Measurements from ENCODE around the gene P2RX6.

Gene P2RX6

DNA sequence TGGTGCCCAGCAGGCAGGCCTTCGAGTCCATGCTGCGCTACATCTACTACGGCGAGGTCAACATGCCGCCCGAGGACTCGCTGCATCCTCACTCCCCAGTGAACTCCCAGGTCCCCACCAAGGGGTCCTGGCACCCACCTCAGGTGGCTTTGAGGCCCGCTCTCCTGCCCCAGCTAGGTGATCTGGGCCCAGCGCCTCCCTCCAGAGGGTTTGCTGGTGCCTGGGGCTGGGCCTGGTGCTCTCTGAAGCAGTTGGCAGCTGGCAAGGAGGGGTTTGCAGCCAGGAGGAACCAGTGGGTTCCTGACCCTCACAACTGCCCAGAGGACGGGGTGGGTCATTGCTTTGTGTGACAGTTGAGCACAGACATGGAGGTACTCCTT is 18.9 kb upstream of the P2RX6 start:
- Mint-ChIP-seq H3K27me3 (ENCODE audit: low read depth, poor library complexity) (no peaks in the 10 kb centered on the region), H3K36me3 (ENCODE audit: low read depth) (no peaks in the 10 kb centered on the region), H3K9me3 (no peaks in the 10 kb centered on the region), H3K4me1 (peaks cover 11% of the 10 kb centered on the region), H3K4me3 (no peak overlapping the region), H3K27ac (no peak overlapping the region)
- TF ChIP-seq, protein P1, sequence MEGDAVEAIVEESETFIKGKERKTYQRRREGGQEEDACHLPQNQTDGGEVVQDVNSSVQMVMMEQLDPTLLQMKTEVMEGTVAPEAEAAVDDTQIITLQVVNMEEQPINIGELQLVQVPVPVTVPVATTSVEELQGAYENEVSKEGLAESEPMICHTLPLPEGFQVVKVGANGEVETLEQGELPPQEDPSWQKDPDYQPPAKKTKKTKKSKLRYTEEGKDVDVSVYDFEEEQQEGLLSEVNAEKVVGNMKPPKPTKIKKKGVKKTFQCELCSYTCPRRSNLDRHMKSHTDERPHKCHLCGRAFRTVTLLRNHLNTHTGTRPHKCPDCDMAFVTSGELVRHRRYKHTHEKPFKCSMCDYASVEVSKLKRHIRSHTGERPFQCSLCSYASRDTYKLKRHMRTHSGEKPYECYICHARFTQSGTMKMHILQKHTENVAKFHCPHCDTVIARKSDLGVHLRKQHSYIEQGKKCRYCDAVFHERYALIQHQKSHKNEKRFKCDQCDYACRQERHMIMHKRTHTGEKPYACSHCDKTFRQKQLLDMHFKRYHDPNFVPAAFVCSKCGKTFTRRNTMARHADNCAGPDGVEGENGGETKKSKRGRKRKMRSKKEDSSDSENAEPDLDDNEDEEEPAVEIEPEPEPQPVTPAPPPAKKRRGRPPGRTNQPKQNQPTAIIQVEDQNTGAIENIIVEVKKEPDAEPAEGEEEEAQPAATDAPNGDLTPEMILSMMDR (IDR thresholded peaks at IDR 0.05) = no peak
- no peak for DNase-seq

DNA sequence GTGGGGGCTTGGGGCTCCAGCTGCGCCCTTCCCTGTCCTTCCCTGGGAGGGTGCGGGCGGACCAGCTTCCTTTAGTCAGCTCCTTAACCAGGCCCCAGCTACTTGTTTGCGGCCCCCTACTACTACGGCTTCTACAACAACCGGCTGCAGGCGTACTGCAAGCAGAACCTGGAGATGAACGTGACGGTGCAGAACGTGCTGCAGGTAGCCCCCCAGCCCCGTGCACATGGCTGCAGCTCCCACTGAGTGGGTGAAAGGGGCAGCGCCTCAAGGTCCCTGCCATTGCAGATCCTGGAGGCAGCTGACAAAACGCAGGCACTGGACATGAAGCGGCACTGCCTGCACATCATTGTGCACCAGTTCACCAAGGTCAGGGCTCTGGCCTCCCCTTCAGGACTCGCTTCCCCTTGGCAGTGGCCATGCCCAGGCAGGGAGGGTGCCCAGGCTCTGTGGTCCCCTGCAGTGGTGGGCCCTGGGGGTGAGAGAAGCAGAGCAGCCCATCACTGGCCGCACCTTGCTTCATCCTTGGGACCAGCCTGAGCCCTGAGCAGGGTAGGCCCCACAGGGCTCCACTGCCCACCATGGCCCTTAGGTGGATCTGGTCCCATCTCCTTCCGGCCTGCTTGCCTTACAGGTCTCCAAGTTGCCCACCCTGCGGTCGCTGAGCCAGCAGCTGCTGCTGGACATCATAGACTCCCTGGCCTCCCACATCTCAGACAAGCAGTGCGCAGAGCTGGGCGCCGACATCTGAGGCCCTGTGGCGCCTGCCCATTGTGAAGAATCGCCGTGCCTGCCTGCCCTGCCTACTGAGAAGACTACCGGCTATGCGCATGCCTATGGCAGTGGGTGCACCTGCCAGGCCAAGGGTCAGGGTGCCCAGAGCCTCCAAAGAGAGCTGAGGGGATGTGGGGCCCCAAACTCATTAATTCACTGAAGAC is 18.1 kb upstream of the P2RX6 start:
- peaks cover 18% of the 10 kb centered on the region for H3K4me1 Mint-ChIP-seq
- no peak for DNase-seq
- H3K9me3 Mint-ChIP-seq = no peaks in the 10 kb centered on the region
- TF ChIP-seq, protein P1 (IDR thresholded peaks at IDR 0.05) = no peak
- no peak overlapping the region for H3K4me3 Mint-ChIP-seq
- H3K27ac Mint-ChIP-seq = no peak overlapping the region
- H3K27me3 Mint-ChIP-seq (ENCODE audit: low read depth, poor library complexity) = peaks cover 5% of the 10 kb centered on the region
- H3K36me3 Mint-ChIP-seq (ENCODE audit: low read depth) = no peaks in the 10 kb centered on the region

DNA sequence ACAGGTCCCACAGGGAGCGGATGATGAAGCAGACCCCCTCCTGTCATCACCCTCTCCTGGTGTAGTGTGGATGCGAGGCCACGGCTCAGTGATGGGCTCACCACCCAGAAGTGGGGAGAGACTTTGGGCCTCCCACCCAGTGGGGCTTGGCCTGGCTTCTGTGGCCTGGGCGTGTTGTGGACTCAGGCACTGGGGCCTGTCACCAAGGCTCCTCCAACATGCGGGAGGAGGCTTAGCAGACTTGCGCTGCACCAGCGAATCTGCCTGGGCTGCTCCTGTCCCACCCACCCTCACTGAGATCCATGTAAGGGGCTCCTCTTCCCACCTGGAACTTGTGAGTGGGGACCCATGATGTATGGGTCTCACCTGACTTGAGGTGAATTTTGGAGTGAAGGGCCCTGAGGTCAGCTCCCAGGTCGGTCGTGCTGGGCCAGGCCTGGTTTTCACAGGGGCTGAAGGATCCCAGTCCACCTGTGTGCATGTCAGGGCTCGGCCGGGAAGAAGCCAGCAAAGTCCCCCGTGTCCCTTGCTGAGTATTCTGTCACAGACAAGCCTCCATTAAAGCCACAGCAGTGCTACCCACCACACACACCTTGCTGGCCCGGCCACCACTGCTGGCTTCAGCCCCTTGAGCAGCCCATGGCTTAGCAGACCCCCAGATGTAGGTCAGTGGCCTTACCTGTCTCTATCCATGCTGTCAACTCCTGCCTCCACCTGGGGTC is 17.3 kb upstream of the P2RX6 start:
- peaks cover 20% of the 10 kb centered on the region for H3K4me1 Mint-ChIP-seq
- TF ChIP-seq, protein P1 (IDR thresholded peaks at IDR 0.05) = no peak
- no peaks in the 10 kb centered on the region for H3K9me3 Mint-ChIP-seq
- no peak overlapping the region for H3K4me3 Mint-ChIP-seq
- no peak for DNase-seq
- peaks cover 5% of the 10 kb centered on the region for H3K27me3 Mint-ChIP-seq (ENCODE audit: low read depth, poor library complexity)
- H3K36me3 Mint-ChIP-seq (ENCODE audit: low read depth) = no peaks in the 10 kb centered on the region
- H3K27ac Mint-ChIP-seq = peak overlapping the region; percentile 82

DNA sequence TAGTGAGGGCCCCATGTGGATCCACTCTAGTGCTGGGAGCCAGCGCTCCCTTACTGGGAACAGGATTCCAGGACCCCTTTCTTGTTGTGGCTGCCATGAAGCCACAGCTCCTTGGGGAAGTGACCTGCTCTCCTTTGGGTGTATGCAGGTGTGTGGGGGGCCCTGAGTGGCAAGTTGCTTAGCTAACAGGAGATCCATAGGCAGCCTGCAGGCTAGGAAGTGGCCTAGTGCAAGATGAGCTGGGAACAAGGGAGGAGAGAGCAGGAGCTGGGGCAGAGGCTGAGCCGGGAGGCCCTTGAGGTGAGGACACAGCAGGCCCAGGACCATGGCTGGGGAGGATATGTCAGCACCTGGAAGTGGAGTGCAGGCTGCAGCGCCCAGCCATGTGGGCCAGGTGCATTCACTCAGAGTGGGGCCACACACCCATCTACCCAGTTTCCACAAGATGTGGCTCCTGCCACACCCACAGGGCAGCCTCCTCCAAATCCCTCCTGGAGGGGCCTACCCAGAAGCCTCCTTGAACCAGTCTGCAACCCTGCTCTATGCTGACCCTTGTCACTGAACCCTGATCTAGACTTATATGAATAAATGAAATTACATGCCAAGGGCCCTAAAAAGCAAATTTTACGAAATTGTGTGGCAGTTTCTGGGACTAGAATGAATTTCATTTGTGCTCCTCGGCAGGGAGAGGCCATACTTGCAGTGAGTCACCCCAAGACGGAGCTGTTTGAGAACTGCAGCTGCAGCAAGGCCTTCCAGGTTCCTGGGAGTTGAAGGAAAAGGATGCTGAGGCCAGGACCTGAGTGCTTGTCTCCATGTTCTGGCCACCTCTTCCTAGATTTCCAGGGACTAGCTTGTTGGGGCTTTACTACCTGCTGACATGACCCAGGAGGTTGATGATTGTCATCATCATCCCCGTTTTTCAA is 16.3 kb upstream of the P2RX6 start:
- Mint-ChIP-seq H3K4me1 (peaks cover 30% of the 10 kb centered on the region), H3K36me3 (ENCODE audit: low read depth) (no peaks in the 10 kb centered on the region), H3K27ac (peak overlapping the region; percentile 82), H3K9me3 (no peaks in the 10 kb centered on the region), H3K4me3 (no peak overlapping the region), H3K27me3 (ENCODE audit: low read depth, poor library complexity) (peaks cover 5% of the 10 kb centered on the region)
- TF ChIP-seq, protein P1 (IDR thresholded peaks at IDR 0.05) = no peak
- DNase-seq = no peak

DNA sequence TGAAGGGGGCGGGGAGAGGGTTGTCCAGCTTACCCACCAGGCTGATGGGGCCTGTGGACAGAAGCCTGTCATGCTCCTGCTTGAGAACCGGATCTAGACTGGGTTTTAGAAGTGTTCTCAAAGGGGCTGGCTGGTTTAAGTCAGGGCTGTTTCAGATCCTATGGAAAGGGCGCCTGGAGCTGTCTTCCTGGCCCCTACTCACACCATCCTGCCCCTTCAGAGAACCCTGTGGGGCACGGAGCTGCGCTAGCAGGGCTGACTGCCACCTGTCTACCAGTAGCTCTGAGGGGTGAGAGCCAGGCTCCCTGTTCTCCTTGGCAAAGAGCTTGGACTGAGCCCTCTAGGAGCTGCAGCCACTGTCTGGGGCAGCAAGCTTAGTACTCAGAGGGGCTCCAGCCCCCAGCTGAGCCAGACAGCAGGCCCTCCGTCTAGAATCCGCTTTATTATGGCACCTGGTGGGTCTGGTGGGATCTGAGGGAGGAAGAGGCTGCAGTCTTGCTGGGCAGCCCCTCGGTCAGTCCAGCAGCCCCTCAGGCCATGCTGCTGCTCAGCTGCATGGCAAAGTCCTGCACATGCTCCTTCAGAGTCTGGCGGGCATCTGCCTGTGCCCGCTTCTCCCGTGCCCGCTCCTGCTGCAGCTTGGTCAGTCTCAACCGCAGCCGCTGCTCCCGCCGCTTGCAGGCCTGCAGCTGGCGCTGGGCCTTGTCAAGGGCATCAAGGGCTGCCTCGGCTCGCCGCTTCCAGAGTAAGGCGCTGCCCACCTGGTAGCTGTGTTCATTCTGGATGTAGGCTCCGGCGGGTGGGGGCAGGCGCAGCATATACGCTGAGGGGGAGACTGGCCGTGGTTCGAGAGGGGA is 15.4 kb upstream of the P2RX6 start:
- H3K36me3 Mint-ChIP-seq (ENCODE audit: low read depth) = peaks cover 3% of the 10 kb centered on the region
- H3K27me3 Mint-ChIP-seq (ENCODE audit: low read depth, poor library complexity) = peaks cover 5% of the 10 kb centered on the region
- TF ChIP-seq, protein P1 (IDR thresholded peaks at IDR 0.05) = no peak
- peak overlapping the region; percentile 65 for H3K4me3 Mint-ChIP-seq
- H3K9me3 Mint-ChIP-seq = no peaks in the 10 kb centered on the region
- no peak for DNase-seq
- H3K4me1 Mint-ChIP-seq = peaks cover 35% of the 10 kb centered on the region
- no peak overlapping the region for H3K27ac Mint-ChIP-seq

All from nephron progenitor cell (in vitro differentiated cells).